ENCODE measurements around the gene BMPR1A.
"Not testable (repeated sequence)": the region's sequence is repeated elsewhere in the genome, so short reads cannot be mapped to it uniquely, and the experiment has no call there.

Gene BMPR1A

DNA sequence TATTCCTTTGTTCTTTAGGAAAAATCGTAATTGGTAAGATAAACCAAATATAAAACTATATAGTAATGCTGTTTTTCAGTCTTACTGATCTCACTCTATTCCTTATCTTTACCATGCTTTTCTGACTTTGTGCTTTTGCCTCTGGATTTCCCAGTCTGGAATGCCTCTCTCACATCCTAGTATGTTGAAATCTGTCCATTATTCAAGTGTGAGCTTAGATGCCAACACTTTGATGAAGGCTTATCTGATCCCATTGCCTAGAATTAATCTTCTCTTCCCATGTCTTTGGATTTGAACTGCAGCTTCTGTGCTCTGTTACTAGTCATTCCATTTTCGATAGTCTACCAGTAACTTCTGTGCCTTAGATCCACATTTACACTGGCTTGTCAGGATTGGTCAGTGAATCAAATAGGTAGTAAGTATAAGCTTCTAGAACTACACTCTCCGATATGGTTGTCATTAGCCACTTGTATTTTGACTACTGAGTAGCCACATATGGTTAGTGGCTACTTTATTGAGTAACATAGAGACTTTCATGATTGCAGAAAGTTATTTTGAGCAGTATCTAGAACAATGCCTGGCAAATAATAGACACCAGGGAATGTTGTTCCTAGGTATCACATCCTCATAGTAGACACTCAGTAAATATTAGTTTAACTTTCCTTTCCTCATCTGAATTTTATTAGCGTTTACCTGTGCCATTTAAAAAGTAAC is 92.9 kb downstream of the BMPR1A start:
- in situ Hi-C loops (cut with MboI; ENCODE audit: low sequenced_read_pairs, unreplicated experiment): no loop called here
- DNase-seq (ENCODE audit: low spot score): peak; percentile 39
- TF ChIP-seq, protein P1, sequence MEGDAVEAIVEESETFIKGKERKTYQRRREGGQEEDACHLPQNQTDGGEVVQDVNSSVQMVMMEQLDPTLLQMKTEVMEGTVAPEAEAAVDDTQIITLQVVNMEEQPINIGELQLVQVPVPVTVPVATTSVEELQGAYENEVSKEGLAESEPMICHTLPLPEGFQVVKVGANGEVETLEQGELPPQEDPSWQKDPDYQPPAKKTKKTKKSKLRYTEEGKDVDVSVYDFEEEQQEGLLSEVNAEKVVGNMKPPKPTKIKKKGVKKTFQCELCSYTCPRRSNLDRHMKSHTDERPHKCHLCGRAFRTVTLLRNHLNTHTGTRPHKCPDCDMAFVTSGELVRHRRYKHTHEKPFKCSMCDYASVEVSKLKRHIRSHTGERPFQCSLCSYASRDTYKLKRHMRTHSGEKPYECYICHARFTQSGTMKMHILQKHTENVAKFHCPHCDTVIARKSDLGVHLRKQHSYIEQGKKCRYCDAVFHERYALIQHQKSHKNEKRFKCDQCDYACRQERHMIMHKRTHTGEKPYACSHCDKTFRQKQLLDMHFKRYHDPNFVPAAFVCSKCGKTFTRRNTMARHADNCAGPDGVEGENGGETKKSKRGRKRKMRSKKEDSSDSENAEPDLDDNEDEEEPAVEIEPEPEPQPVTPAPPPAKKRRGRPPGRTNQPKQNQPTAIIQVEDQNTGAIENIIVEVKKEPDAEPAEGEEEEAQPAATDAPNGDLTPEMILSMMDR (IDR thresholded peaks at IDR 0.05; ENCODE audit: borderline replicate concordance, control extremely low read depth, extremely low read depth, insufficient read depth, missing control alignments): no peak

DNA sequence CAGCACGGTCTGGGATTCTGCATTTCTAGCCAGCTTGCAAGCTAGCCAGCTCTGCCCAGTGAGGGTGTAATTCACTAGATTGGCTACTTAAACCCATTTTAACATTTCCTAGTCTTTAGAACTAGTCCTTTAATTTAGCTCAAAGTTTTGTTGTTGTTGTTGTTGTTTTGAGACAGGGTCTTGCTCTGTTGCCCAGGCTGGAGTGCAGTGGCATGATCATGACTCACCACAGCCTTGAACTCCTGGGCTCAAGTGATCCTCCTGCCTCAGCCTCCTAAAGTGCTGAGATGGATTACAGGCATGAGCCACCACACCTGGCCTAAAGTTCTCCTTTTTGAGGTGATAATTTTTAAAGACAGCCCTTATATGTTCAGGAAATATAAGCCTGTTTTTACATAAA is 94.1 kb downstream of the BMPR1A start:
- TF ChIP-seq, protein P1 (IDR thresholded peaks at IDR 0.05; ENCODE audit: borderline replicate concordance, control extremely low read depth, extremely low read depth, insufficient read depth, missing control alignments): no peak
- DNase-seq (ENCODE audit: low spot score): no peak
- in situ Hi-C loops (cut with MboI; ENCODE audit: low sequenced_read_pairs, unreplicated experiment): no loop called here

DNA sequence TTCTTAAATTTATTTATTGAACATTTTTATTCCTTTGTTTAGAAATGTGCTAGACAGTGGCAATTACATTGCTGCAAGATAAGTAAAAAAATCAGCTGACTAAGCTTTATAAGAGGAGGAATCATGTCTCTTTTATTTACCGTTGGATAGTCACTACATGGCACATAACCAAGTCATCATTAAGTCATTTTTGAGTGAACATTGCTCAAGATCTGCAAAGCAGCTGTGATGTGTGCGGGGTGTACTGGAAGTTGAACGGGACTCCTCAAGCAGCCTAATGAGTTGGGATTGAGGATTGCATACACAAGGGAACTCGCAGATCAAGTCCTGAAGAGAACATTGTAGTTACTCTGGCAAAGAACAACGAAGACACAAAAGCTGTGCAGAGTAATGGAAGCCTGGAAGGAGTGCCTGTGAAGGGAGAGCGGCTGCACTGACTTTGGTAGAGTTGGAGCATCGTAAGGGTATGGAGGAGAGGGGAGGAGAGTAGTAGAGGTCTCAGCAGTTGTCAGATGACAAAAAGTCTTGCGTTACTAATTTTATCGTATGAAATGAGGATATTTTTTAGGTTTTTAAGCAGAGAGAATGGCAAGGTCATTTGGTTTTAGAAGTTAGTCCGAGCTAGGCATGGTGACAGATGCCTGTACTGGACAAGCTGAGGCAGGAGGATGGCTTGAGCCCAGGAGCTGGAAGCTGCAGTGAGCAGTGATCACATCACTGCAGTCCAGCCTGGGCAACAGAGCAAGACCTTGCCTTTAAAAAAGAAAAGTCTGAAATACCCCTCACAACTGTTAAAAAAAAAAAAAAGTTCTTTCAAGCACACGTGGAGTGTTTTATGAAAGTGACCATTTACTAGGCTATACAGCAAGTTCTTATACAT is 95.1 kb downstream of the BMPR1A start:
- DNase-seq (ENCODE audit: low spot score): no peak
- TF ChIP-seq, protein P1 (IDR thresholded peaks at IDR 0.05; ENCODE audit: borderline replicate concordance, control extremely low read depth, extremely low read depth, insufficient read depth, missing control alignments): no peak
- in situ Hi-C loops (cut with MboI; ENCODE audit: low sequenced_read_pairs, unreplicated experiment): no loop called here

DNA sequence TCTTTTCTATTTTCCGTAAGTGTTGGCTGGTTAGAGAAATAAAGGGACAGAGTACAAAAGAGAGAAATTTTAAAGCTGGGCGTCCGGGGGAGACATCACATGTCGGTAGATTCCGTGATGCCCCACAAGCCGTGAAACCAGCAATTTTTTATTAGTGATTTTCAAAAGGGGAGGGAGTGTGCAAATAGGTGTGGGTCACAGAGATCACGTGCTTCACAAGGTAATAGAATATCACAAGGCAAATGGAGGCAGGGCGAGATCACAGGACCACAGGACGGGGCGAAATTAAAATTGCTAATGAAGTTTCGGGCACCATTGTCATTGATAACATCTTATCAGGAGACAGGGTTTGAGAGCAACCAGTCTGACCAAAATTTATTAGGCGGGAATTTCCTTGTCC is 97.2 kb downstream of the BMPR1A start:
- in situ Hi-C loops (cut with MboI; ENCODE audit: low sequenced_read_pairs, unreplicated experiment): not testable (repeated sequence)

GRCh38 chr10:86855513-86855912 is 99.1 kb downstream of the BMPR1A start:
- in situ Hi-C loops (cut with MboI; ENCODE audit: low sequenced_read_pairs, unreplicated experiment): no loop called here
- DNase-seq (ENCODE audit: low spot score): no peak
- TF ChIP-seq, protein P1 (IDR thresholded peaks at IDR 0.05; ENCODE audit: borderline replicate concordance, control extremely low read depth, extremely low read depth, insufficient read depth, missing control alignments): no peak

More for the DNA sequence above, 97.2 kb downstream of the BMPR1A start:
- not testable (repeated sequence) for DNase-seq (ENCODE audit: low spot score)

DNA sequence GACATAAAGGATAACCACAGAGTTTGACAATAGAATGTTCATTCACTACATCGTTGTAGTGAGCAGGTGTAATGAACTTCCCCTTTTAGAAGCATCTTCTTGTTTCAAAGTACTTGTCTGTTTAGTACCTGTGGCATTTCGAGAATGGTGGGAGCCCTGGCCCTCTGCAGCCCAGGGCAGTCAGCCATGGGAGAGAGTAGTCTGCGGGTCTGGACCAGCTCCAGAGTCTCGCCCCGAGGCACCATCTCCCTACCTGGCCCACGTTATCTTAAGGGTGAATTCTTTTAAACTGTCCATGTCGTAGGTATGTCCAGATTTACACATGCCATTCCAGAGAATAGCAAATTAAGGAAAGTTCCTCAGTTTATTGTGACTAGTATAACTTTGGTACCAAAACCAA is 99.7 kb downstream of the BMPR1A start:
- no peak for DNase-seq (ENCODE audit: low spot score)
- TF ChIP-seq, protein P1 (IDR thresholded peaks at IDR 0.05; ENCODE audit: borderline replicate concordance, control extremely low read depth, extremely low read depth, insufficient read depth, missing control alignments): no peak
- in situ Hi-C loops (cut with MboI; ENCODE audit: low sequenced_read_pairs, unreplicated experiment): no loop called here

Data from GM13976 (cell line).